IPS DF 6.9 (cell line): Measurements from ENCODE around the gene AP2A2.

Experiments used
- DNase-seq: peaks from one replicate; pipeline ENCODE4 v3.0.0-alpha.2; 2013; ENCODE audit warnings: low read depth, low spot score
- H3K27ac ChIP-seq: one replicate; pipeline ENCODE4 v1.5.1; 2013; ENCODE audit warnings: low read length, control low read depth
- H3K27me3 ChIP-seq: 2 replicates; pipeline ENCODE4 v1.6.1; 2013; ENCODE audit warnings: mild to moderate bottlenecking, low read length; ENCODE audit not compliant: control insufficient read depth, insufficient read depth
- H3K36me3 ChIP-seq: 2 replicates; pipeline ENCODE4 v1.6.1; 2013; ENCODE audit warnings: low read length; ENCODE audit not compliant: control insufficient read depth, insufficient read depth
- H3K4me1 ChIP-seq: 2 replicates; pipeline ENCODE4 v1.6.1; 2013; ENCODE audit warnings: low read length; ENCODE audit not compliant: control insufficient read depth, insufficient read depth
- H3K4me3 ChIP-seq: 2 replicates; pipeline ENCODE4 v1.5.1; 2013; ENCODE audit warnings: mild to moderate bottlenecking, low read length
- H3K9me3 ChIP-seq: 2 replicates; pipeline ENCODE4 v1.6.1; 2013; ENCODE audit warnings: low read length, inconsistent platforms; ENCODE audit not compliant: control insufficient read depth, insufficient read depth
- WGBS: extraction: QIAGEN DNeasy Blood & Tissue Kit; methylation state at CpG from one replicate; pipeline ENCODE4 v1.1.7; 2013; ENCODE audit warnings: mixed read lengths, missing lambda C conversion rate; ENCODE audit not compliant: insufficient read length, insufficient coverage; 5-methylcytosine and 5-hydroxymethylcytosine counted together

The AP2A2 gene

GRCh38 chr11:1027483-1028290 is 102.0 kb downstream of the AP2A2 start:
- no CpG with 5 or more reads among the region's 36 CpGs for WGBS
- no peak for DNase-seq
- no peaks in the 10 kb centered on the region for H3K9me3 ChIP-seq
- H3K27me3 ChIP-seq = no peaks in the 10 kb centered on the region
- H3K27ac ChIP-seq = no peak overlapping the region
- no peak overlapping the region for H3K4me3 ChIP-seq
- no peaks in the 10 kb centered on the region for H3K4me1 ChIP-seq
- H3K36me3 ChIP-seq = no peaks in the 10 kb centered on the region; the same call in 1 of the 2 replicates

- no peaks in the 10 kb centered on the region; the same call in 1 of the 2 replicates for H3K36me3 ChIP-seq
Measured at GRCh38 chr11:1028291-1028540, 102.5 kb downstream of the AP2A2 start.

GRCh38 chr11:1028616-1029015 is 102.9 kb downstream of the AP2A2 start:
- WGBS = no CpG with 5 or more reads among the region's 14 CpGs

More at GRCh38 chr11:1028291-1028540, 102.5 kb downstream of the AP2A2 start:
- no peak overlapping the region for H3K4me3 ChIP-seq
- H3K9me3 ChIP-seq = no peaks in the 10 kb centered on the region
- no peaks in the 10 kb centered on the region for H3K4me1 ChIP-seq
- no peak for DNase-seq
- H3K27ac ChIP-seq = no peak overlapping the region
- no CpG with 5 or more reads among the region's 17 CpGs for WGBS
- no peaks in the 10 kb centered on the region for H3K27me3 ChIP-seq

GRCh38 chr11:1029051-1029450 is 103.4 kb downstream of the AP2A2 start:
- Histone ChIP-seq H3K36me3 (no peaks in the 10 kb centered on the region; the same call in 1 of the 2 replicates), H3K27me3 (no peaks in the 10 kb centered on the region), H3K27ac (no peak overlapping the region), H3K4me1 (no peaks in the 10 kb centered on the region), H3K9me3 (no peaks in the 10 kb centered on the region), H3K4me3 (no peak overlapping the region)
- DNase-seq = no peak
- no CpG with 5 or more reads among the region's 25 CpGs for WGBS

More at GRCh38 chr11:1028616-1029015, 102.9 kb downstream of the AP2A2 start:
- no peaks in the 10 kb centered on the region for H3K9me3 ChIP-seq
- H3K4me3 ChIP-seq = no peak overlapping the region
- no peaks in the 10 kb centered on the region for H3K4me1 ChIP-seq
- no peak overlapping the region for H3K27ac ChIP-seq
- no peak for DNase-seq
- H3K36me3 ChIP-seq = no peaks in the 10 kb centered on the region; the same call in 1 of the 2 replicates
- H3K27me3 ChIP-seq = no peaks in the 10 kb centered on the region

GRCh38 chr11:1029654-1030053 is 104.0 kb downstream of the AP2A2 start:
- no peaks in the 10 kb centered on the region for H3K4me1 ChIP-seq
- H3K36me3 ChIP-seq = no peaks in the 10 kb centered on the region; the same call in 1 of the 2 replicates
- no peaks in the 10 kb centered on the region for H3K27me3 ChIP-seq
- H3K27ac ChIP-seq = no peak overlapping the region
- no CpG with 5 or more reads among the region's 16 CpGs for WGBS
- H3K4me3 ChIP-seq = no peak overlapping the region
- H3K9me3 ChIP-seq = no peaks in the 10 kb centered on the region
- DNase-seq = no peak

- H3K4me1 ChIP-seq = no peaks in the 10 kb centered on the region
- no peak overlapping the region for H3K27ac ChIP-seq
- no peaks in the 10 kb centered on the region for H3K27me3 ChIP-seq
- no CpG with 5 or more reads among the region's 16 CpGs for WGBS
- no peak for DNase-seq
- no peak overlapping the region for H3K4me3 ChIP-seq
- H3K36me3 ChIP-seq = no peaks in the 10 kb centered on the region; the same call in 1 of the 2 replicates
- H3K9me3 ChIP-seq = no peaks in the 10 kb centered on the region
Measured at GRCh38 chr11:1030086-1030485, 104.4 kb downstream of the AP2A2 start.

- no peaks in the 10 kb centered on the region; the same call in 1 of the 2 replicates for H3K36me3 ChIP-seq
- no peaks in the 10 kb centered on the region for H3K9me3 ChIP-seq
- no peak for DNase-seq
- H3K27me3 ChIP-seq = no peaks in the 10 kb centered on the region
- H3K4me3 ChIP-seq = no peak overlapping the region
- H3K4me1 ChIP-seq = no peaks in the 10 kb centered on the region
- no CpG with 5 or more reads among the region's 20 CpGs for WGBS
- H3K27ac ChIP-seq = no peak overlapping the region
Measured at GRCh38 chr11:1030556-1030955, 104.9 kb downstream of the AP2A2 start.

GRCh38 chr11:1031121-1031899 is 105.6 kb downstream of the AP2A2 start:
- WGBS = no CpG with 5 or more reads among the region's 30 CpGs
- no peak overlapping the region for H3K4me3 ChIP-seq
- H3K4me1 ChIP-seq = no peaks in the 10 kb centered on the region
- H3K27ac ChIP-seq = no peak overlapping the region
- H3K36me3 ChIP-seq = no peaks in the 10 kb centered on the region; the same call in 1 of the 2 replicates
- no peaks in the 10 kb centered on the region for H3K9me3 ChIP-seq
- no peak for DNase-seq
- no peaks in the 10 kb centered on the region for H3K27me3 ChIP-seq

GRCh38 chr11:1032310-1032891 is 106.7 kb downstream of the AP2A2 start:
- Histone ChIP-seq H3K27me3 (no peaks in the 10 kb centered on the region), H3K27ac (no peak overlapping the region), H3K36me3 (no peaks in the 10 kb centered on the region; the same call in 1 of the 2 replicates), H3K4me1 (no peaks in the 10 kb centered on the region), H3K4me3 (no peak overlapping the region), H3K9me3 (no peaks in the 10 kb centered on the region)
- no peak for DNase-seq
- WGBS = 100% methylated on average over 3 of the region's 12 CpGs

GRCh38 chr11:1033016-1033798 is 107.5 kb downstream of the AP2A2 start:
- no peak overlapping the region for H3K27ac ChIP-seq
- no peaks in the 10 kb centered on the region for H3K4me1 ChIP-seq
- no peak for DNase-seq
- H3K9me3 ChIP-seq = no peaks in the 10 kb centered on the region
- no peak overlapping the region for H3K4me3 ChIP-seq
- WGBS = no CpG with 5 or more reads among the region's 38 CpGs
- no peaks in the 10 kb centered on the region; the same call in 1 of the 2 replicates for H3K36me3 ChIP-seq
- no peaks in the 10 kb centered on the region for H3K27me3 ChIP-seq
